ENCODE measurements around the gene UBASH3B.

GRCh38 chr11:122816761-122817520 lies 161.4 kb downstream of the UBASH3B start:
- no peak for TF ChIP-seq POLR2AphosphoS5 (IDR thresholded peaks at IDR 0.05; ENCODE audit: low read depth, low read length)
- TF ChIP-seq SIN3A (IDR thresholded peaks at IDR 0.05; ENCODE audit: borderline replicate concordance, insufficient read depth, low read length) = no peak
- TF ChIP-seq REST (IDR thresholded peaks at IDR 0.05; ENCODE audit: insufficient read depth in 1 of 2, low read depth in 2 of 2, low read length in 2 of 2) = no peak
- no peak for TF ChIP-seq TAF1 (IDR thresholded peaks at IDR 0.05; ENCODE audit: borderline replicate concordance, insufficient read depth, low read length)

Measured in PFSK-1 (cell line).